Memory B cell (primary cell): ENCODE measurements around the gene BAIAP3.

Source experiments
- ATAC-seq: fragments of 150-1000 bp; cut with Tn5 transposase; 2 replicates; pipeline ENCODE4 v1.10.0; 2021; ENCODE audit warnings: low read depth, mild to moderate bottlenecking, moderate library complexity
- DNase-seq, 2 donors: peaks; one replicate each; pipeline ENCODE4 v3.0.0; 2022; ENCODE audit warnings: low spot score in 2 of 2
- H3K27ac Mint-ChIP-seq: one replicate; pipeline ENCODE4 v1.8.0; 2022; ENCODE audit warnings: mild to moderate bottlenecking, moderate library complexity, mixed read lengths
- H3K27me3 Mint-ChIP-seq: one replicate; pipeline ENCODE4 v1.8.0; 2022; ENCODE audit warnings: mixed read lengths
- H3K36me3 Mint-ChIP-seq: one replicate; pipeline ENCODE4 v1.8.0; 2022; ENCODE audit warnings: mild to moderate bottlenecking, mixed read lengths
- H3K4me1 Mint-ChIP-seq: one replicate; pipeline ENCODE4 v1.8.0; 2022; ENCODE audit warnings: mixed read lengths
- H3K4me3 Mint-ChIP-seq: one replicate; pipeline ENCODE4 v1.8.0; 2022; ENCODE audit warnings: mild to moderate bottlenecking, moderate library complexity, mixed read lengths
- H3K9me3 Mint-ChIP-seq: one replicate; pipeline ENCODE4 v1.8.0; 2022; ENCODE audit warnings: mixed read lengths

The BAIAP3 gene

DNA sequence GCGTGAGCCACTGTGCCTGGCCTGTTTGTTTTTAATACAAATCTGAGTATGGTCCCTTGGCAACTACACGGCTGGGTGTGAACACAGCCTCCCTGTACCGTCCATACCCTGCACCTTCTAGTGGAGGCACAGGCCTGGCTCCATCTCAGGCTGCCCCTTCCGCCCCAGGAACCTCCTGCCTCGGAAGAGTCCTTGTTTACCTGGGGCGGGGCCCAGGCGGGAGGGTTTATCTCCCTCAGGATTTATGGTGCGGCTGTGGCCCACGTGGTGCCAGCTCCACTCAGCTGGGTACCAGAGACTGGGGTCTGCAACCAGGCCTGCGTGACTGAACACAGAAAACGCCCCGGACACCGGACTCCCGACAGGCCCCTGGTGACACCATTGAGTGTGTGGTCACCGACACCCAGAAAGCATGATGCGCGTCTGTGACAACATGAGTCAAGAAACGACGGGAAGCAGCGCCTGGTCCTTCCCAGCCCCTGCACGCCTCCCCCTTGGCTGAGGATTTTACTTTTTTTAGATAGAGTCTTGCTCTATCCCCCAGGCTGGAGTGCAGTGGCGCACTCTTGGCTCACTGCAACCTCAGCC, 62.1 kb downstream of the BAIAP3 start:
- Mint-ChIP-seq H3K36me3 (peaks cover 15% of the 10 kb centered on the region), H3K27me3 (no peaks in the 10 kb centered on the region), H3K4me1 (no peaks in the 10 kb centered on the region), H3K9me3 (no peaks in the 10 kb centered on the region), H3K27ac (no peak overlapping the region), H3K4me3 (no peak overlapping the region)
- no peak for DNase-seq
- no peak for ATAC-seq

DNA sequence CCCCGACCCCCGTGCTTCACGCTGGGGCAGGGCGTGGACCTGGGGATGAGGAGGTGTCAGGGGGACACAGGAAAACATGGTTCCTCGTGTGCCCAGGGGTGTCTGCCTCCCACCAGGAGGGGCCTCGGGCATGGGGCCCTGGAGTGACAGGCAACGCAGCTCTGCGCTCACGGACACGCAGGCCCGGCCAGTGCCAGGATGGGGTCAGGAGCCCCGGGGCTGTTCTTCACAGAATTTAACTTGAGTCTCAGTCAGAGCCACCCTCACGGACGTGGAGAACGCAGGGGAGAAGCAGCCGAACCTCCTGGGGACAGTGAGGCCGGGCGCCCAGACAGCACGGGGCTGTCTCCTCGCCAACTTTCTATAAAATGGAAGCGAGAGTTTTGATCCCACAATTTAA, 64.3 kb downstream of the BAIAP3 start:
- Mint-ChIP-seq H3K36me3 (peaks cover 21% of the 10 kb centered on the region), H3K4me1 (no peaks in the 10 kb centered on the region), H3K9me3 (no peaks in the 10 kb centered on the region), H3K27me3 (no peaks in the 10 kb centered on the region), H3K27ac (no peak overlapping the region), H3K4me3 (no peak overlapping the region)
- DNase-seq: no peak
- ATAC-seq: no peak

DNA sequence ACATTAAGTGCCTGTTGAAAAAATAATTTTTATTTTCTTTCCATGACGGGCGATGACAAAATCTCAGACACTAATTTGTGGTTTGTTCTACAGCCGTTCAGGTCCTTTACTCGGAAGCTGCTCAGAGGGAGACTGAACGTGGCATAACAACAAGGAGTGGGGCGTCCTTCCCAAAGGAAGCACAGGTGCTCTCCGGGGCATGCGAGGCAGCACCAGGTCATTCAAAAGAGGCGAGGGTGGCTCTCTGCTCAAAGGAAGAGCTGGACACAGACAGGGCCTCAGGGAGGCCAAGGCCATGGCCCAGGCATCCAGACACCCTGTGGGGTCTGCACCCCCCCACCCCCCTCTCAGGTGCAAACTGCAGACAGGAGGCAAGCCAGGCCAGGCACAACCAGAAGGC, 64.9 kb downstream of the BAIAP3 start:
- H3K36me3 Mint-ChIP-seq: peaks cover 25% of the 10 kb centered on the region
- H3K4me3 Mint-ChIP-seq: no peak overlapping the region
- H3K4me1 Mint-ChIP-seq: peaks cover 1% of the 10 kb centered on the region
- no peaks in the 10 kb centered on the region for H3K27me3 Mint-ChIP-seq
- no peak for ATAC-seq
- no peak for DNase-seq
- no peak overlapping the region for H3K27ac Mint-ChIP-seq
- no peaks in the 10 kb centered on the region for H3K9me3 Mint-ChIP-seq
